ENCODE measurements around the gene PITPNC1. TPM values are rescaled to one million over a fixed set of nuclear protein-coding genes. Genes with fewer than 3 reads are reported as not detected.

Gene PITPNC1
- total and polyA plus RNA-seq, 2 of the 13 experiments (the other 11 are each of a cell fraction or from before 2014, with no cell fraction given), result 4.1 to 5.7 TPM

DNA sequence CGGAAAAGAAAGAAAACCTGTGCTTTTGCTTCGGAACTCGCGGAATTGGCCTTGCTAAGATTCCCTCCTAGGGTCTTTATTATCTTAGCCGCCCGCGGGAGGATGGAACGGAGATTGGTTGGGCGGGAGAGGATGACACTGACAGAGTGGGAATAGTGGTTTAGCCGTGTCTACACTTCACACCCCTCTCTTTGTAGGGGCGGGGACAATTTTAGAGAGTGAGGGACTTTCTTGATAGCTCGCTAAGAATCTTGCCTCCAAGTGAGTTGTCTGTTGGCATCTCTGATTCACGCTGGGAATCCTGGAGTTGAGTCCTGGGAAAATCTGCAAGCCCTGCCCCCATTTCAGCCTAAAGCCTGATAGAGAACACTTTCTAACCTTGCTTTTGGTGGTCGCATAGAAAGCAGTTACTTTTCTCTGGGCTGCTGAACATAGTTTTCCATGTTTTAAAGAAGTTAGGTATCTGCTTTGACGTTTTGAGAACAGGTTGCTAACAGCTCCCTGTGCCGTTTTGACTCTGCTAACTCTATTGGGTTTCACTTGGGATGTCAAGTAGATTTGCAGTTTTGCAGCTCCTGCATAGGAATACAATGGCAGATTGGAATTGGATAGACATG, 341.4 kb downstream of the PITPNC1 start (continued):
- TF ChIP-seq SP4 (CRISPR knock-in tag; IDR thresholded peaks at IDR 0.05) (no peak), HDAC2 (CRISPR knock-in tag; IDR thresholded peaks at IDR 0.05) (0 out of 2 replicates have a peak, but pooled peaks have one; percentile 12), MTF2 (CRISPR knock-in tag; IDR thresholded peaks at IDR 0.05; ENCODE audit: borderline replicate concordance) (0 out of 2 replicates have a peak, but pooled peaks have one; percentile 41), NCOA2 (CRISPR knock-in tag; IDR thresholded peaks at IDR 0.05) (no peak), MTA3 (CRISPR knock-in tag; IDR thresholded peaks at IDR 0.05) (no peak), ZNF674 (CRISPR knock-in tag; IDR thresholded peaks at IDR 0.05; ENCODE audit: low read depth) (0 out of 2 replicates have a peak, but pooled peaks have one; percentile 13), POLR2G (IDR thresholded peaks at IDR 0.05; ENCODE audit: low read depth, low read length) (no peak), CEBPG (CRISPR knock-in tag; IDR thresholded peaks at IDR 0.05) (no peak)
- TF ChIP-seq, protein P1, sequence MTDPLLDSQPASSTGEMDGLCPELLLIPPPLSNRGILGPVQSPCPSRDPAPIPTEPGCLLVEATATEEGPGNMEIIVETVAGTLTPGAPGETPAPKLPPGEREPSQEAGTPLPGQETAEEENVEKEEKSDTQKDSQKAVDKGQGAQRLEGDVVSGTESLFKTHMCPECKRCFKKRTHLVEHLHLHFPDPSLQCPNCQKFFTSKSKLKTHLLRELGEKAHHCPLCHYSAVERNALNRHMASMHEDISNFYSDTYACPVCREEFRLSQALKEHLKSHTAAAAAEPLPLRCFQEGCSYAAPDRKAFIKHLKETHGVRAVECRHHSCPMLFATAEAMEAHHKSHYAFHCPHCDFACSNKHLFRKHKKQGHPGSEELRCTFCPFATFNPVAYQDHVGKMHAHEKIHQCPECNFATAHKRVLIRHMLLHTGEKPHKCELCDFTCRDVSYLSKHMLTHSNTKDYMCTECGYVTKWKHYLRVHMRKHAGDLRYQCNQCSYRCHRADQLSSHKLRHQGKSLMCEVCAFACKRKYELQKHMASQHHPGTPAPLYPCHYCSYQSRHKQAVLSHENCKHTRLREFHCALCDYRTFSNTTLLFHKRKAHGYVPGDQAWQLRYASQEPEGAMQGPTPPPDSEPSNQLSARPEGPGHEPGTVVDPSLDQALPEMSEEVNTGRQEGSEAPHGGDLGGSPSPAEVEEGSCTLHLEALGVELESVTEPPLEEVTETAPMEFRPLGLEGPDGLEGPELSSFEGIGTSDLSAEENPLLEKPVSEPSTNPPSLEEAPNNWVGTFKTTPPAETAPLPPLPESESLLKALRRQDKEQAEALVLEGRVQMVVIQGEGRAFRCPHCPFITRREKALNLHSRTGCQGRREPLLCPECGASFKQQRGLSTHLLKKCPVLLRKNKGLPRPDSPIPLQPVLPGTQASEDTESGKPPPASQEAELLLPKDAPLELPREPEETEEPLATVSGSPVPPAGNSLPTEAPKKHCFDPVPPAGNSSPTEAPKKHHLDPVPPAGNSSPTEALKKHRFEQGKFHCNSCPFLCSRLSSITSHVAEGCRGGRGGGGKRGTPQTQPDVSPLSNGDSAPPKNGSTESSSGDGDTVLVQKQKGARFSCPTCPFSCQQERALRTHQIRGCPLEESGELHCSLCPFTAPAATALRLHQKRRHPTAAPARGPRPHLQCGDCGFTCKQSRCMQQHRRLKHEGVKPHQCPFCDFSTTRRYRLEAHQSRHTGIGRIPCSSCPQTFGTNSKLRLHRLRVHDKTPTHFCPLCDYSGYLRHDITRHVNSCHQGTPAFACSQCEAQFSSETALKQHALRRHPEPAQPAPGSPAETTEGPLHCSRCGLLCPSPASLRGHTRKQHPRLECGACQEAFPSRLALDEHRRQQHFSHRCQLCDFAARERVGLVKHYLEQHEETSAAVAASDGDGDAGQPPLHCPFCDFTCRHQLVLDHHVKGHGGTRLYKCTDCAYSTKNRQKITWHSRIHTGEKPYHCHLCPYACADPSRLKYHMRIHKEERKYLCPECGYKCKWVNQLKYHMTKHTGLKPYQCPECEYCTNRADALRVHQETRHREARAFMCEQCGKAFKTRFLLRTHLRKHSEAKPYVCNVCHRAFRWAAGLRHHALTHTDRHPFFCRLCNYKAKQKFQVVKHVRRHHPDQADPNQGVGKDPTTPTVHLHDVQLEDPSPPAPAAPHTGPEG (CRISPR knock-in tag; IDR thresholded peaks at IDR 0.05), result peak; percentile 16; the same call in 1 of the 2 replicates
- TF ChIP-seq, protein P2, sequence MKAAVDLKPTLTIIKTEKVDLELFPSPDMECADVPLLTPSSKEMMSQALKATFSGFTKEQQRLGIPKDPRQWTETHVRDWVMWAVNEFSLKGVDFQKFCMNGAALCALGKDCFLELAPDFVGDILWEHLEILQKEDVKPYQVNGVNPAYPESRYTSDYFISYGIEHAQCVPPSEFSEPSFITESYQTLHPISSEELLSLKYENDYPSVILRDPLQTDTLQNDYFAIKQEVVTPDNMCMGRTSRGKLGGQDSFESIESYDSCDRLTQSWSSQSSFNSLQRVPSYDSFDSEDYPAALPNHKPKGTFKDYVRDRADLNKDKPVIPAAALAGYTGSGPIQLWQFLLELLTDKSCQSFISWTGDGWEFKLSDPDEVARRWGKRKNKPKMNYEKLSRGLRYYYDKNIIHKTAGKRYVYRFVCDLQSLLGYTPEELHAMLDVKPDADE (CRISPR knock-in tag; IDR thresholded peaks at IDR 0.05), result peak; percentile 14; the same call in 1 of the 2 replicates
- TF ChIP-seq, protein P3, sequence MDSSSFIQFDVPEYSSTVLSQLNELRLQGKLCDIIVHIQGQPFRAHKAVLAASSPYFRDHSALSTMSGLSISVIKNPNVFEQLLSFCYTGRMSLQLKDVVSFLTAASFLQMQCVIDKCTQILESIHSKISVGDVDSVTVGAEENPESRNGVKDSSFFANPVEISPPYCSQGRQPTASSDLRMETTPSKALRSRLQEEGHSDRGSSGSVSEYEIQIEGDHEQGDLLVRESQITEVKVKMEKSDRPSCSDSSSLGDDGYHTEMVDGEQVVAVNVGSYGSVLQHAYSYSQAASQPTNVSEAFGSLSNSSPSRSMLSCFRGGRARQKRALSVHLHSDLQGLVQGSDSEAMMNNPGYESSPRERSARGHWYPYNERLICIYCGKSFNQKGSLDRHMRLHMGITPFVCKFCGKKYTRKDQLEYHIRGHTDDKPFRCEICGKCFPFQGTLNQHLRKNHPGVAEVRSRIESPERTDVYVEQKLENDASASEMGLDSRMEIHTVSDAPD (CRISPR knock-in tag; IDR thresholded peaks at IDR 0.05), result 0 out of 2 replicates have a peak, but pooled peaks have one; percentile 34
- TF ChIP-seq, protein P4, sequence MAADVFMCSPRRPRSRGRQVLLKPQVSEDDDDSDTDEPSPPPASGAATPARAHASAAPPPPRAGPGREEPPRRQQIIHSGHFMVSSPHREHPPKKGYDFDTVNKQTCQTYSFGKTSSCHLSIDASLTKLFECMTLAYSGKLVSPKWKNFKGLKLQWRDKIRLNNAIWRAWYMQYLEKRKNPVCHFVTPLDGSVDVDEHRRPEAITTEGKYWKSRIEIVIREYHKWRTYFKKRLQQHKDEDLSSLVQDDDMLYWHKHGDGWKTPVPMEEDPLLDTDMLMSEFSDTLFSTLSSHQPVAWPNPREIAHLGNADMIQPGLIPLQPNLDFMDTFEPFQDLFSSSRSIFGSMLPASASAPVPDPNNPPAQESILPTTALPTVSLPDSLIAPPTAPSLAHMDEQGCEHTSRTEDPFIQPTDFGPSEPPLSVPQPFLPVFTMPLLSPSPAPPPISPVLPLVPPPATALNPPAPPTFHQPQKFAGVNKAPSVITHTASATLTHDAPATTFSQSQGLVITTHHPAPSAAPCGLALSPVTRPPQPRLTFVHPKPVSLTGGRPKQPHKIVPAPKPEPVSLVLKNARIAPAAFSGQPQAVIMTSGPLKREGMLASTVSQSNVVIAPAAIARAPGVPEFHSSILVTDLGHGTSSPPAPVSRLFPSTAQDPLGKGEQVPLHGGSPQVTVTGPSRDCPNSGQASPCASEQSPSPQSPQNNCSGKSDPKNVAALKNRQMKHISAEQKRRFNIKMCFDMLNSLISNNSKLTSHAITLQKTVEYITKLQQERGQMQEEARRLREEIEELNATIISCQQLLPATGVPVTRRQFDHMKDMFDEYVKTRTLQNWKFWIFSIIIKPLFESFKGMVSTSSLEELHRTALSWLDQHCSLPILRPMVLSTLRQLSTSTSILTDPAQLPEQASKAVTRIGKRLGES (CRISPR knock-in tag; IDR thresholded peaks at IDR 0.05; ENCODE audit: borderline replicate concordance), result no peak
- TF ChIP-seq, protein P5, sequence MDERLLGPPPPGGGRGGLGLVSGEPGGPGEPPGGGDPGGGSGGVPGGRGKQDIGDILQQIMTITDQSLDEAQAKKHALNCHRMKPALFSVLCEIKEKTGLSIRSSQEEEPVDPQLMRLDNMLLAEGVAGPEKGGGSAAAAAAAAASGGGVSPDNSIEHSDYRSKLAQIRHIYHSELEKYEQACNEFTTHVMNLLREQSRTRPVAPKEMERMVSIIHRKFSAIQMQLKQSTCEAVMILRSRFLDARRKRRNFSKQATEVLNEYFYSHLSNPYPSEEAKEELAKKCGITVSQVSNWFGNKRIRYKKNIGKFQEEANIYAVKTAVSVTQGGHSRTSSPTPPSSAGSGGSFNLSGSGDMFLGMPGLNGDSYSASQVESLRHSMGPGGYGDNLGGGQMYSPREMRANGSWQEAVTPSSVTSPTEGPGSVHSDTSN (CRISPR knock-in tag; IDR thresholded peaks at IDR 0.05), result no peak
- TF ChIP-seq, protein P6, sequence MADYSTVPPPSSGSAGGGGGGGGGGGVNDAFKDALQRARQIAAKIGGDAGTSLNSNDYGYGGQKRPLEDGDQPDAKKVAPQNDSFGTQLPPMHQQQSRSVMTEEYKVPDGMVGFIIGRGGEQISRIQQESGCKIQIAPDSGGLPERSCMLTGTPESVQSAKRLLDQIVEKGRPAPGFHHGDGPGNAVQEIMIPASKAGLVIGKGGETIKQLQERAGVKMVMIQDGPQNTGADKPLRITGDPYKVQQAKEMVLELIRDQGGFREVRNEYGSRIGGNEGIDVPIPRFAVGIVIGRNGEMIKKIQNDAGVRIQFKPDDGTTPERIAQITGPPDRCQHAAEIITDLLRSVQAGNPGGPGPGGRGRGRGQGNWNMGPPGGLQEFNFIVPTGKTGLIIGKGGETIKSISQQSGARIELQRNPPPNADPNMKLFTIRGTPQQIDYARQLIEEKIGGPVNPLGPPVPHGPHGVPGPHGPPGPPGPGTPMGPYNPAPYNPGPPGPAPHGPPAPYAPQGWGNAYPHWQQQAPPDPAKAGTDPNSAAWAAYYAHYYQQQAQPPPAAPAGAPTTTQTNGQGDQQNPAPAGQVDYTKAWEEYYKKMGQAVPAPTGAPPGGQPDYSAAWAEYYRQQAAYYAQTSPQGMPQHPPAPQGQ (CRISPR knock-in tag; IDR thresholded peaks at IDR 0.05; ENCODE audit: borderline replicate concordance), result no peak
